Activated CD4-positive, alpha-beta T cell treated with anti-CD3 and anti-CD28 coated beads for 24 hours (primary cell): ENCODE measurements around the gene KDR.

ENCODE experiments used
- DNase-seq, 2 donors: peaks; one replicate each; pipeline ENCODE4 v3.0.0-alpha.2; 2020; ENCODE audit warnings: low read depth in 2 of 2

KDR gene

GRCh38 chr4:55029821-55030503, 95.4 kb downstream of the KDR start:
- DNase-seq: no peak

GRCh38 chr4:55029321-55029720, 96.1 kb downstream of the KDR start:
- no peak for DNase-seq
